Activated CD4-positive, alpha-beta T cell treated with anti-CD3 and anti-CD28 coated beads for 36 hours (primary cell): ENCODE results near the gene ZBTB18. TPM values are rescaled to one million over a fixed set of nuclear protein-coding genes. Genes with fewer than 3 reads are reported as not detected.

Experiments used
- ATAC-seq: fragments of 200-7000 bp; cut with Tn5 transposase; one replicate; pipeline ENCODE4 v1.10.0; 2021; ENCODE audit warnings: mild to moderate bottlenecking, moderate library complexity
- CTCF ChIA-PET: fragments of 350-600 bp; sonication (Branson Sonifier 250); formaldehyde crosslinking; loops from one replicate; lab custom pipeline; 2021; ENCODE audit warnings: antibody characterized with exemption; lab: Charles Lee
- POLR2A ChIA-PET: fragments of 350-600 bp; sonication (Branson Sonifier 250); formaldehyde crosslinking; loops from one replicate; lab custom pipeline; 2021; ENCODE audit warnings: antibody characterized with exemption, inconsistent platforms; lab: Charles Lee
- DNase-seq: peaks from one replicate; pipeline ENCODE4 v3.0.0-alpha.2; 2020
- H3K27ac Mint-ChIP-seq: one replicate; pipeline ENCODE4 v1.8.0; 2021; ENCODE audit warnings: mixed read lengths
- H3K27me3 Mint-ChIP-seq: one replicate; pipeline ENCODE4 v1.8.0; 2021; ENCODE audit warnings: mixed read lengths
- H3K36me3 Mint-ChIP-seq: one replicate; pipeline ENCODE4 v1.8.0; 2021; ENCODE audit warnings: low read depth, mixed read lengths
- H3K4me1 Mint-ChIP-seq: one replicate; pipeline ENCODE4 v1.8.0; 2021; ENCODE audit warnings: mixed read lengths
- H3K4me3 Mint-ChIP-seq: one replicate; pipeline ENCODE4 v1.8.0; 2021; ENCODE audit warnings: mild to moderate bottlenecking, moderate library complexity, mixed read lengths
- H3K9me3 Mint-ChIP-seq: one replicate; pipeline ENCODE4 v1.8.0; 2021; ENCODE audit warnings: low read depth, mixed read lengths
- intact Hi-C, 2 experiments: fragments of 100-400 bp; cut with DNase I in 1 of 2; cut with micrococcal nuclease in 1 of 2; formaldehyde crosslinking; loops; one replicate each; pipeline versions ENCODE4 v1.14.2 to v1.15.1; 2022 to 2024; cut with DNase I, micrococcal nuclease
- total RNA-seq, 2 experiments: library from RNA; stranded (reverse); gene quantifications; one replicate each; pipeline ENCODE4 v1.2.3, GENCODE V29; 2021

Gene ZBTB18
- total RNA-seq, 2 experiments from 2014 or later, result 5.0 to 5.3 TPM

GRCh38 chr1:244100704-244101453 lies 49.8 kb downstream of the ZBTB18 start:
- peaks cover 16% of the 10 kb centered on the region for H3K4me1 Mint-ChIP-seq
- intact Hi-C loops, result no loop called here
- no peak overlapping the region for H3K4me3 Mint-ChIP-seq
- POLR2A ChIA-PET, result no interaction called here
- H3K36me3 Mint-ChIP-seq, result no peaks in the 10 kb centered on the region
- CTCF ChIA-PET, result no interaction called here
- H3K9me3 Mint-ChIP-seq, result no peaks in the 10 kb centered on the region
- peak; percentile 10 for DNase-seq
- no peak overlapping the region for H3K27ac Mint-ChIP-seq
- H3K27me3 Mint-ChIP-seq, result peaks cover 2% of the 10 kb centered on the region
- peak; percentile 49 for ATAC-seq

GRCh38 chr1:244102046-244102445 lies 51.0 kb downstream of the ZBTB18 start:
- ATAC-seq (no peak), DNase-seq (no peak)
- Mint-ChIP-seq H3K36me3 (no peaks in the 10 kb centered on the region), H3K27me3 (peaks cover 2% of the 10 kb centered on the region), H3K4me1 (peaks cover 16% of the 10 kb centered on the region), H3K4me3 (no peak overlapping the region), H3K27ac (no peak overlapping the region), H3K9me3 (no peaks in the 10 kb centered on the region)
- intact Hi-C loops, result no loop called here
- CTCF ChIA-PET, result no interaction called here
- POLR2A ChIA-PET, result no interaction called here

DNA sequence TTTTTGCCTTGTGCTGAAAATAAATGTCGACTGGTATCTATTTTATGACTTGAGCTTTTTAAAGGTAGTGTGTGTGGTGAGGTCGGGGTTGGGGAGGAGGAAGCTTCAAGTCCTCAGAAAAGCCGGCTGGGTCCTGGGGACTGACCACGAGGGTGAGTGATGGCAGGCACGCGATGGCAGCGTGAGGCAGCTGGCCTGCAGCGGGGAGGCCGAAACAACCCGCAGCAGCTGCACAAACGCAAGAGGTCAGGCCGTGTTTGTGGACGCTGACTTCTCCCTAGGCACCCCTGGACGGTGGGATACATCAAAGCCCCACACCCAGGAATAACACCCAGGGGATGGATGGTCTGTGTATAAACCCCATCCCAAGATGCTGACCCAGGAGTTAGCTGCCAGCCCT lies 51.4 kb downstream of the ZBTB18 start:
- H3K4me1 Mint-ChIP-seq, result peaks cover 14% of the 10 kb centered on the region
- no peak overlapping the region for H3K27ac Mint-ChIP-seq
- ChIA-PET POLR2A (no interaction called here), CTCF (no interaction called here)
- no peaks in the 10 kb centered on the region for H3K9me3 Mint-ChIP-seq
- no peak for ATAC-seq
- no peak overlapping the region for H3K4me3 Mint-ChIP-seq
- peaks cover 2% of the 10 kb centered on the region for H3K27me3 Mint-ChIP-seq
- intact Hi-C loops, result no loop called here
- no peak for DNase-seq
- H3K36me3 Mint-ChIP-seq, result no peaks in the 10 kb centered on the region

DNA sequence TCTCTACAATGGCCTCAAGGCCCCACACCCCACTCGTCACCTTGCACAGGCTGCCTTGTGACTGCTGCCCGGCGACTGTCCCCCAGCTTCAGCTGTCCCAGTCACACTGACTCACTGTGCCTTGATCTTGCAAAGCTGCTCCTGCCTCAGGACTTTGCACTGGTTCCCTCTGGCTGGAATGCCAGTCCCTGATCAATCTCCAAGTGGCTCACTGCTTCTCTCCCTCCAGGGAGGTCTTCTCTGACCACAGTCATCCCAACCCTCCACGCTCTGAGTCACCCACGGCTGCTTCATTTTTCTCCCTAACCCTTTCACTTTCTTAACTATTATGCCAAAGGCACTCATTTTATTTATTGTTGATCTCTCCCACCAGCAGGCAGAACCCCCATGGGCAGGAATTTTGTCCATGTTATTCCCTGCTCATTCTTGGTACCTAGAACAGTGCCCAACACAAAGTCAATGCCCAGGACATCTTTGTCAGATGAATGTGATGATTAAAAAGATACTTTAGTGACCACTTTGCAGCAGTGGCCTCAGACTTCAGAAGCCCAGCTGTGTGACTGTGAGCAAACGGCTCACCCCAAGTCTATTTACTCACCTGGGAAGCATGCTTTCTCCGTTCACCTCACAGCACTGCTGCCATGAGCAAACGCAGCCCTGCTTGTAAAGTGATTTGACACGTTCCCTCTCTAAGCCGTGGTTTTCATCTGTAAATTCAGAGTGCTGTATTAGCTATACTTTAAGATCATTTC lies 53.4 kb downstream of the ZBTB18 start:
- Mint-ChIP-seq H3K36me3 (no peaks in the 10 kb centered on the region), H3K27me3 (peaks cover 2% of the 10 kb centered on the region), H3K4me3 (no peak overlapping the region), H3K4me1 (peaks cover 10% of the 10 kb centered on the region), H3K9me3 (no peaks in the 10 kb centered on the region), H3K27ac (no peak overlapping the region)
- DNase-seq, result no peak
- intact Hi-C loops, result no loop called here
- ChIA-PET CTCF (no interaction called here), POLR2A (no interaction called here)
- ATAC-seq, result no peak

- no peaks in the 10 kb centered on the region for H3K36me3 Mint-ChIP-seq
- DNase-seq (no peak), ATAC-seq (no peak)
- H3K9me3 Mint-ChIP-seq, result no peaks in the 10 kb centered on the region
- intact Hi-C loops, result no loop called here
- peaks cover under 1% of the 10 kb centered on the region for H3K4me1 Mint-ChIP-seq
- no peak overlapping the region for H3K4me3 Mint-ChIP-seq
- CTCF ChIA-PET, result interaction anchor here (0.5 kb wide), 1 partner anchor 273 kb away, joined by 5 read pairs; no protein-coding TSS in a partner anchor
- H3K27ac Mint-ChIP-seq, result no peak overlapping the region
- POLR2A ChIA-PET, result interaction anchor here (0.7 kb wide), 1 partner anchor 59 kb away, joined by 3 read pairs; no protein-coding TSS in a partner anchor
- peaks cover 2% of the 10 kb centered on the region for H3K27me3 Mint-ChIP-seq
Measured at GRCh38 chr1:244106176-244106575, 55.1 kb downstream of the ZBTB18 start.

Other genes with a start within 250 kb of the ZBTB18 start
- gene AKT3, start 201.0 kb upstream of the ZBTB18 start, total RNA-seq, result 10 to 100 TPM; 29.3 to 34.6 TPM